Epithelial cell of esophagus (primary cell): ENCODE results near the gene PAPOLB.

Experiments used
- DNase-seq: peaks from one replicate; pipeline ENCODE4 v3.0.0; 2010; ENCODE audit warnings: low read depth
- H3K4me3 ChIP-seq: 2 replicates; pipeline ENCODE4 v1.5.1; 2011; ENCODE audit warnings: mild to moderate bottlenecking, low read length, control low read depth
- TF ChIP-seq, protein P1 (sequence below): IDR thresholded peaks from 2 replicates; pipeline ENCODE4 v1.5.1; 2011; ENCODE audit warnings: low read depth, mild to moderate bottlenecking, low read length, control low read depth, inconsistent platforms; ENCODE audit not compliant: insufficient read depth; ENCODE audit errors: missing control alignments

The PAPOLB gene

DNA sequence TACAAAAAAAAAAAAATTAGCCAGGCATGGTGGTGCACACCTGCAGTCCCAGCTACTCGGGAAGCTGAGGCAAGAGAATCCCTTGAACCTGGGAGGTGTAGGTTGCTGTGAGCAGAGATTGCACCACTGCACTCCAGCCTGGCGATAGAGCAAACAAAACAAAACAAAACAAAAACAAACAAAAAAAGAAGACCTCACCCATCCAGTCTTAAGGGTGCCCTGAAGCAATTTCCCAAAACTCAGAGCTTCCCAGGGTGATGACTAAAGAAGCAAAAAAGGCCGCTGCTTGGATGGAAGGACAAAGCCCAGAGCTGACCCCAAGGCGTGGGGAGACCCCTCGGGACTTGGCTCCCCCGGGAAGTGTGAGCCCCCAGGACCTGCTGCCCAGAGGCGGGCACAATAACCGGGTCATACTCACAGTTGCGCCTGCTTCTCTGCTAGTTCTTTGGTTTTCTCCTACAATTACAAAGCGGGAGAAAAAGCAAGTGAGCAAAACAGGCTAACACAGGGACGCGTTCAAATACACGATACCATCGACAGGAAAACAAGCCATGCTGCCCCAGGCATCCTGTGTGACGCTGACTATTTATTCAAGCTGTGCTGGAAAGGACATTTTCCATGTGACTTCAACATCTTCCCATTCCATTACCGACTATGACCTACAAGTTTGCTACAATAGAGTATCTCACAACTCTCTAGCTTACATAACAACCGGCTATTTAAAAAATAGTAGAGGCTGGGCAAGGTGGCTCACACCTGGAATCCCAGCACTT is 29.9 kb downstream of the PAPOLB start:
- no peak overlapping the region for H3K4me3 ChIP-seq
- TF ChIP-seq, protein P1, sequence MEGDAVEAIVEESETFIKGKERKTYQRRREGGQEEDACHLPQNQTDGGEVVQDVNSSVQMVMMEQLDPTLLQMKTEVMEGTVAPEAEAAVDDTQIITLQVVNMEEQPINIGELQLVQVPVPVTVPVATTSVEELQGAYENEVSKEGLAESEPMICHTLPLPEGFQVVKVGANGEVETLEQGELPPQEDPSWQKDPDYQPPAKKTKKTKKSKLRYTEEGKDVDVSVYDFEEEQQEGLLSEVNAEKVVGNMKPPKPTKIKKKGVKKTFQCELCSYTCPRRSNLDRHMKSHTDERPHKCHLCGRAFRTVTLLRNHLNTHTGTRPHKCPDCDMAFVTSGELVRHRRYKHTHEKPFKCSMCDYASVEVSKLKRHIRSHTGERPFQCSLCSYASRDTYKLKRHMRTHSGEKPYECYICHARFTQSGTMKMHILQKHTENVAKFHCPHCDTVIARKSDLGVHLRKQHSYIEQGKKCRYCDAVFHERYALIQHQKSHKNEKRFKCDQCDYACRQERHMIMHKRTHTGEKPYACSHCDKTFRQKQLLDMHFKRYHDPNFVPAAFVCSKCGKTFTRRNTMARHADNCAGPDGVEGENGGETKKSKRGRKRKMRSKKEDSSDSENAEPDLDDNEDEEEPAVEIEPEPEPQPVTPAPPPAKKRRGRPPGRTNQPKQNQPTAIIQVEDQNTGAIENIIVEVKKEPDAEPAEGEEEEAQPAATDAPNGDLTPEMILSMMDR: no peak
- DNase-seq: no peak

DNA sequence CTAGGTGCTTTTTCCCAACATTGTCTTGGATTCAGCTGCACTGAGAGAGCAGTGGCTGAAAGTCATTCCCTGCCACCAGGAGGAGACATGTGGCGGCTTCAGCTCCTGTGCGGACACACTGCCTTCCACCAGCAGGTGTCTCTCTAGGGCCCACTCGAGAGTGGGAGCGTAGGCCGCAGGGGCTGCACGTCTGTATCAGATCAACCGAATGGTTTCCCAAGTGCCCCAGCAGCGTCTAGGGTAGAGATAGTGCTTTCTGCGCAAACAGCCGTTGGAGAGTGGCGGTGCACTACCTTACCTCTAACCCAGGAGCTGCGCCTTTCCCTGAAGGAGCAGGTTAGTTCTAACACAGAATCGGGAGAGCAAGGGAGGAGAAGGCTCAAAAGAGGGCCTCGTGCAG is 31.7 kb downstream of the PAPOLB start:
- no peak overlapping the region for H3K4me3 ChIP-seq
- TF ChIP-seq, protein P1: peak; percentile 23
- DNase-seq: peak; percentile 8

DNA sequence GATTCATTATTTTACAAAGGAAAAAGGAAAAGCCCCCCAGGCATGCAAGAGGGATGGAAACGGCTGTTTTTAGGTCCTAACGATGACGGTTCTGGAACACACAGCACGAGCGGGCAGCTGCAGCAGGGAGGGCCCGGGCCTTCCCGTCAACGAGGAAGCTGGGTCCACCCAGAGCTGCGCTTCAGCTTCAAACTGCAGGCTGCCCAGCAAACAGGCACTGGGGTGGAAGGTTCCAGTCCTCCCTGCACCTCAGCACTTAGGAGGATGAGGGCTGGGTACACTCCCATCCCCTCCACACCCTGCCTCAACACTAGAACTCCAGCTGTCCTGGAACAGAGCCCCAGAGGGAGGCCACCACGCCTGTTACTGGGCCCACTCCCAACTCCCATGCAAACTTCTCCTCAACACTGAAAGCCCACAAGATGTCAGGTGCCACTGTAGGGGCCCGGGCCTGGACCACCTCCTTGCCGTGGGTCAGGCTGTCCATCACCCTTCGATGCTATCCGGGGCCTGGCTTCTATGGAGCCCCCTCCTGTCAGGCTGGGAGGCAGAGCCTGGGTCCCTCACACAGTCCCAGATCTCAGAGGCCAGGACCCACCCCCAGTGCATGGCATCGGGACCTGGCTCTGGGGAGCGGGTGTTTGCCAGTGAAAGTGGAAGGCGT is 33.0 kb downstream of the PAPOLB start:
- H3K4me3 ChIP-seq: no peak overlapping the region
- DNase-seq: no peak
- TF ChIP-seq, protein P1: no peak

DNA sequence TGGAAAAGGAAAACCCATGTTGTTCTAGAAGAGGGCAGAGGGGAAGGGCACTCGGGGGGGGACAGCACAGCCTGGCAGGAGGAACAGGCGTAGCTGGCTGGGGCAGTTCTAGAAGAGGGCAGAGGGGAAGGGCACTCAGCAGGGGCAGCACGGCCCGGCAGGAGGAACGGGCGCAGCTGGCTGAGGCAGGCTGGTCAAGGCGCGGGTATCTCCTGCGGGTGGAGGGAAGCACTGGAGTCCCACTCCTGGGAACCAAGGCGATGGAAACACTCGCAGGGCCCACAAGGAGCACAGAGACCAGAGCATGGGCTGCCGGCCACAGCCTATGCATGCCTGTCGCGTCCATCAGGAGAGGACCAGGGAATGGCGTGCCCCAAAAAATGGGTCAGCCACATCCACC is 36.7 kb downstream of the PAPOLB start:
- H3K4me3 ChIP-seq: no peak overlapping the region
- no peak for DNase-seq
- TF ChIP-seq, protein P1: no peak

DNA sequence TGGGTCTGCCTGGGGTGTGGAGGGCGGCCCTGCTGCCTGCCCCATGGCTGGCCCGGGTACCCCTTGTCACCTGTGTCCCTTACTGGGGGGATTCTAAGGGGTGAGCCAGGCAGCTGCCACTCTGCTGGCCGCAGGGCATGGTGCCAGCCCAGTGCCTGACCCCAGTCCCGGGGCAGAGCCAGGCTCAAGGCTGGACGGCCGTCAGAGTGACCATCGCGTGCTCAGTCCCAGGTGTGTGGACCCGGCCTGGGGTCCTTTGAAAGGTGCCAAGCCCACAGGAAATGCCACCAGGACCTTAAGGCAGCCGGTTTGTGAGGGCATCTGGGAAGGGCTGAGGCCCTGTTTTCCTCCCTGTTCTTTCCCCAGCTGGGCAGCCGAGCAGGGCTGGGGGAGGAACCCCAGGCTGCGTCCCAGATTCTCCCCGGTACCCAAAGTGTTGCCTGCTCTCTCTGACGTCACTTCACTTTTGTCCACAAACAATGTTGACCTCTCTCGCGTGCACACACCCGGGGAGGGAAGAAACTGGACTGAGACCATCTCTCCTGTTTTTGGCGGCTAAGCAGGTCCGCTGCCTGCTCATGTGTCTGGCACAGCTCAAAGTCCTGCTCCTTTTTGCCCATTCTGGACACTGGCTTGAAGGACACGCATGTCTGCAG is 37.6 kb downstream of the PAPOLB start:
- H3K4me3 ChIP-seq: no peak overlapping the region
- TF ChIP-seq, protein P1: no peak
- no peak for DNase-seq

DNA sequence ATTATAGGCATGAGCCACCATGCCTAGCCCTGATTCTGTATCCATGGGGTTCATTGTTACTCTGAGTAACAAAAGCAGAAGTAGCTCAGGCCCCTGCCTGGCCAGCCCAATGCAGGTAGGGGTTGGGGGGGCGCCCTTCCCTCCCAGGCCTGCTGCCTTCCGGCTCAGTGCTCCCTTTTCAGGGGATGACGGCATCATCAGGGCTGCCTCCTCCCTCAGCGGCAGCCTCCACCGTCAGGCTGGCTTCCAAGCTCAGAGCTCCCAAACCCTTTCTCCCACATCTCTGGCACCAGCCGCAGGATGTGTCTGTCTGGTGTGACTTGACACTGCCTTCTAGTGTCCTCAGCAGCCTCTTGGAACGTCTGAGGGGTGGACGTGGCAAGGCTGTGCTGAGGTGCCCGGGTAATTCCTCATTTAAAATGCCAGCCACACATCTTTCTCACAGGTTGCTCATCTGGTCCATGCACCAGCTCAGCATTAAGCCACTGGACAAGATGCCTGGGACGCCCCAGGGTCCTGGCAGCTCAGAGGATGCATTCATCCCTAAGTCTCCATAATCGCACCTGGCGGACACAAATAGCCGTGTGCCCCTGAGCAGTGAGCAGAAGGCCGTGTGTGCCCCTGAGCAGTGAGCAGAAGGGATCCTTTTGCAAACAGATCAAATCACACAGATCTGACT is 38.2 kb downstream of the PAPOLB start:
- no peak for DNase-seq
- TF ChIP-seq, protein P1: no peak
- H3K4me3 ChIP-seq: no peak overlapping the region
